HG03060 (cell line): ENCODE data around the gene CCT7.

ENCODE experiments used
- ATAC-seq: cut with Tn5 transposase; IDR thresholded peaks from one replicate; pipeline ENCODE4 v1.9.1; 2021; ENCODE audit warnings: low read depth, moderate number of reproducible peaks; ENCODE audit not compliant: unreplicated experiment

Gene CCT7

GRCh38 chr2:73291461-73292315, 57.6 kb downstream of the CCT7 start:
- ATAC-seq = no peak

GRCh38 chr2:73292316-73292905, 58.3 kb downstream of the CCT7 start:
- no peak for ATAC-seq

GRCh38 chr2:73292906-73293533, 58.9 kb downstream of the CCT7 start:
- ATAC-seq = no peak

- ATAC-seq = peak; percentile 77
Measured at GRCh38 chr2:73293534-73294171, 59.5 kb downstream of the CCT7 start, which contains the start of gene EGR4. Gene EGR4, minus strand, starts transcription at chr2:73293548. Its CDS starts 231 bp downstream, at chr2:73293317.

GRCh38 chr2:73294239-73294638, 60.1 kb downstream of the CCT7 start:
- ATAC-seq = no peak

GRCh38 chr2:73295751-73296400, 61.8 kb downstream of the CCT7 start:
- no peak for ATAC-seq

GRCh38 chr2:73297151-73297559, 63.0 kb downstream of the CCT7 start:
- no peak for ATAC-seq

GRCh38 chr2:73297586-73297985, 63.5 kb downstream of the CCT7 start:
- ATAC-seq = no peak

GRCh38 chr2:73300926-73301325, 66.8 kb downstream of the CCT7 start:
- ATAC-seq = no peak

GRCh38 chr2:73301636-73302035, 67.5 kb downstream of the CCT7 start:
- ATAC-seq = no peak
